ENCODE data around the gene LYZL1. TPM values are rescaled to one million over a fixed set of nuclear protein-coding genes. Genes with fewer than 3 reads are reported as not detected.
"Not testable (repeated sequence)": the region's sequence is repeated elsewhere in the genome, so short reads cannot be mapped to it uniquely, and the experiment has no call there.

Gene LYZL1
- total RNA-seq (2014; rRNA removed): not detected in 2 replicates
- polyA plus RNA-seq (2012): not detected

DNA sequence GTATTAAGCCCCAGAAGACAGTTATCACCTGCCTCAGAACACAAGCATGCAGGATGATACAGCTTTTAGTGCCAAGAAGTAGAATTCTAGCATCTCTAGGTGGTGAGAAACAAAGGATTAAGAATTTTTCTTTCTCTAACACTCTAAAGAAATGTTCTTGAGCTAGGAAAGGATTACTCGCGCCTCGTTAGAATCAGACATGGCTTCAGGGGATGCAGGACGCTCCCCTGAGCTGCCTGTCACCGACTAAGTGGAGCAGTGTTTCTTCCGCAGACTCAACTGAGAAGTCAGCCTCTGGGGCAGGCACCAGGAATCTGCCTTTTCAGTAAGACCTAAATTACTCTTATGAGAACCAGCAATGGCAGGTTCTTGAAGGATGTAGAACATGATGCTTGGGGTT, at the start of gene LYZL1:
TSS of gene LYZL1 (plus strand) at position 165 of the 400 bp plus-strand sequence. CDS start 2,798 bp downstream, outside the sequence.
- not testable (repeated sequence) for DNase-seq (ENCODE audit: low read depth)

DNA sequence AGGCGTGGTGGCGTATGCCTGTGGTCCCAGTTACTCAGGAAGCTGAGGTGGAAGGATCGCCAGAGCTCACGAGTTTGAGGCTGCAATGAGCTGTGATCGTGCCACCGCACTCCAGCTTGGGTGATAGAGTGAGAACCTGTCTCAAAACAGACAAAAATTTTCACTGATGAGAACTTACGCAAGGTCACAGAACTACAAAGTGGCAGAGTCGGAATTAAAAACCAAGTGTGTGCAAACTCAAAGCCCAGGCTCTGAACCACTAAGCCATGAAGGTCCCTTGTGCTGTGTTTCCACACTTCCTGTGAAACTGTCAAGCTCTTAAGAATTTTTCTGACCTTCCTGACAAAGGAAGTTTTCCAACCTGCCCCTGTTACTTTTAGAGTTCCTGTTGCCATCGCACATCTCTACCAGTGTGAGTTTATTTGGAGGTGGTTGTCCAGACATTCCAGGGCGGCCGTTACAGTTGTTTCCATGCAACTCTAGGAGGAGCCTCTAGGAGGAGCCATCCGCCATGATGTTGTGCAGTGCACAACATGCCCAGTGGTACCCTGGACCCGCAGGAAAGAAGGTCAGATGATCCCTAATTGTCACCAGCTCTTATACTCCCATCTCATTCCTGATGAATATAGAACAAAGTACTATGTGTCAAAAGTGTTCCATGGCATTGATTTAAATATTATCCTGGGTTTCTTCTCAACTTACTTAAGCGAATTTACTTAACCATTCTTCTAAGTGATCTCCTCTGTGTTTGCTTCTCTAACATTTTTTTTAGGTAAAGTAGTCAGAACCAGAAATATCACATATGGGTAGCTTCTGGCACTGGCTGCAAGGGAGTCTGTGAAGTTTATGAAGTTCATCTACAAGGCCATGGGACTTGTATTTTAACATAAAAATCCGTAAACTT, 49.0 kb upstream of the LYZL1 start:
- peak; percentile 11 for DNase-seq (ENCODE audit: low read depth)

DNA sequence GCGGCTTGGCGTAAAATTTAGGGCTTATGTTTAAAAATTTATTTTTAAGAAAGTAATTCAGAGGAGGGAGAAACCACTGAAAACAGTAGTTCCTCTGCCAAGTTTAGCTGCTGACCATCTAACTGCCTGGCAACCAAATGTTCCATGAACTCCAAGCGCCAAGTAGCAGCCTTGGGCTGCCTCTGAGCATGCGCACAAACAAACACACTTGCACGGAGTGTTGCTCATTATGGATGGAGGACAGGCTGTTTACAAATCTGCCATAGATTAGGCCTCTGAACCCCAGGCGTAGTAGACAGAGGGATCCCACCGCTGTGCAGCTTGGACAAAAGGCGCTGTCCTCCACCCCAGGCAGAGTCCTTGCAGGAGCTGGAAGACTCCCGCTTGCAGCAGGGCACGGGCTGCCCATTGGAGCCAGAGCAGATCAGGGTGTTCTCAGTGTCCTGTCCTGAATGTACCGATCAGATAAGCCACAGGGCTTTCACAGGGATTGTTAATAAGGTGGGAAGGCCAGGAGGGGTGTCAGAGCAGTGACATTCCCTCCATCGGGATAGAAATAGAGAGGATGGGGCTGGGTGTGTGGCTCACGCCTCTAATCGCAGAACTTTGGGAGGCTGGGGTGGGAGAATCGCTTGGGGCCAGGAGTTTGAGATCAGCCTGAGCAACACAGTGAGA, 47.7 kb upstream of the LYZL1 start:
- DNase-seq (ENCODE audit: low read depth): no peak

DNA sequence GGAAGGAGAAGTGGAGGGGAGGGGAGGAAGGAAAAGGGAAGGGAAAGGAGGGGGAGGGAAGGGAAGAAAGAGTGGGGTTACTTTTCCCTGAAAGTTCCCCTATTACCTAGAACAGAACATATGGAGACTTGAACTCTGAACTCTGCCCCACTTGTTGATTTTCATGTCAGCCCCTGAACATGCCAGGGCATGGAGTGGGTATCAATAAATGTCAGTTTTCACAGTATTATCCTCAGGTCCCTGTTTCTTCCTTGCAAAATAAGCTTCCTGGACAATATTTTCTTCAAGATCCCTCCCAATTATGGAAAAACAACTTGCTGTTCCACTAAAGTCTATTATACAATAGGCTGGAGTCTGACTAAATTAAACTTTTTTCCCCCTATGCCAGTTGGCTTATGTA, 46.9 kb upstream of the LYZL1 start:
- DNase-seq (ENCODE audit: low read depth): no peak

DNA sequence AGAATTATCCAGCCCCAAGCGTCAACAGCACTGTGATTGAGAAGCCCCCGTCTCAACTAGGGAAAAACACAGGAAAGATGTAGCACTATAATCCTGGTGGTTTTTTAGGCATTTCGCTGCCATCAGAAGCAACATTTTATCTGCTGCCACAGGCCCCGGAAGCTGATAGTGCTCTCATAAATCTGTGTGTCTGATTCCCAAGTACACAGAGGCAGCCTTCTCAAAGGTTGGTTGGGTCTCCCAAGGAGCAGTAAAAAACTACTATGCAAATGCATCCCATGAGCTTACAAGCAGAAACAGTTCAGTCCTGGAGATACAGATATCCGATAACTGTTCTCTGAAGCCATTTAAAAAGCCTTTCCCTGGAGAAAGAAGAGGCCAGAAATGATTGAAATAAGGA, 45.8 kb upstream of the LYZL1 start:
- DNase-seq (ENCODE audit: low read depth): no peak

DNA sequence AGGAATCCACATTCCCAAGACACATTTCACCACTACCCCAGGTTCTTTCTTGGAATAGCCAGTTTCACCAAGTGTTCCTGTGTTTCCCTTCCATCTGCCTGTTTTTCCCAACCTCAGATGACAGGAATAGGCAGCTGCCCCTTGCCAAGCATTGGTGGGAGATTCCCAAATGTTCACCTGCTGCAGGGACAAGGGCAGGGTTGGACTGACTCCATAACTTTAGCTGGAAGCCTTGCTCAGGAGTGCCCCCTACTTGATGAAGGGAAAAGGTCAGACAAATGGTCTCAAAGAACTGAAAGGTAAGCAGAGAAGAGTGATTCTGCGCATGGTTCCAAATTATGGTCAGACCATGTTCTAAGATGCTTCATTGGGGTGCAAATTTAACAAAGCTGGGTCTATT, 45.1 kb upstream of the LYZL1 start:
- peak; percentile 25 for DNase-seq (ENCODE audit: low read depth)

DNA sequence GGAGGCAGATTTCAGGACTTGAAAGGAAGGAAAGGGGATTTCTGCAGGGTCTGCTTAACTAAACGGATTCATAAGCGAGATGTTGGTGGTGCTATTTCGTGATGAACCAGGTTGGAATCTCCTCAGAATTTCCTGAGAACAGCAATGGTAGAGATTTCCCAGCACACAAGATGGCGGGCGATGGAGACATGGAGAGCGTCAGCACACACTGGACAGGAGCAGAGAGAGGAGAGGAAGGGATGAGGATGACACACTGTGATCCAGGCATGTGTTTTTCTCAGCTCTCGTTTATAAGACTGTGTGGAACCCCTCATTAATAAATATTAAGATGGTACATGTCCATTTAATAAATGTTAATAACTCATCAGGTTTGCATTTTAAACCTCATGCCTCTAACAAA, 43.9 kb upstream of the LYZL1 start:
- DNase-seq (ENCODE audit: low read depth): no peak

DNA sequence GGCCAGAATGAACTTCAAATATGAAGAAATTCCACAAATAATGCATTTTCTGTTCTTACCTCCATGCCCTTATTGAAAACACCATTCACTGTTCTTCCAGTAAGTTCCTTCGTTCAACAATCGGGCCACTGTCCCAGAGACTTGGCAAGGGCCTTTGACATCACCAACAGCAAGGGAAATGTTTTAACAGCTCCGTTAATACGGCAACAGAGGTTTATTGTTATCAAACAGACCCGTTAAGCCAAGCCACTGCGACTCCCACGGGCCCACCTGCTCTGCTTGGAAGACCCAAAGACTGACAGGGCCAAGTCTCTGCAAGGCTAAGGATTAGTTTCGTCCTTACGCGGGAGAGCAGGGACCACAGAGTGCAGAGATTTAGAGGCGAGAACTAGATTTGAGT, 43.4 kb upstream of the LYZL1 start:
- no peak for DNase-seq (ENCODE audit: low read depth)

DNA sequence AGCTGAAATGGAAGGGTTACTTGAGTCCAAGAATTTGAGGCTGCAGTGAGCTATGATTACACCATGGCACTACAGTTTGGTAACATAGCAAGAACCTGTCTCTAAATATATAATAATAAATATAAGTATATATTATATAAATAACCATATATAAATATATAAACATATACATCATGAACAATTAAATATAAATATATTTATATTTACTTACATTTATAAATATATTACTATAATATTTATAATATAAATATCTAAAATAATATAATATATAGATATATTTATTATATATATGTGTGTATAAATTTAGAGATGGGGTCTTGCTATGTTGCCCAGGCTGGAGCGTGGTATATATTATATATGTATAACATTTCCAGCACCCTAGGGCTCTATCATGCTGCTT, 42.4 kb upstream of the LYZL1 start:
- DNase-seq (ENCODE audit: low read depth): no peak

DNA sequence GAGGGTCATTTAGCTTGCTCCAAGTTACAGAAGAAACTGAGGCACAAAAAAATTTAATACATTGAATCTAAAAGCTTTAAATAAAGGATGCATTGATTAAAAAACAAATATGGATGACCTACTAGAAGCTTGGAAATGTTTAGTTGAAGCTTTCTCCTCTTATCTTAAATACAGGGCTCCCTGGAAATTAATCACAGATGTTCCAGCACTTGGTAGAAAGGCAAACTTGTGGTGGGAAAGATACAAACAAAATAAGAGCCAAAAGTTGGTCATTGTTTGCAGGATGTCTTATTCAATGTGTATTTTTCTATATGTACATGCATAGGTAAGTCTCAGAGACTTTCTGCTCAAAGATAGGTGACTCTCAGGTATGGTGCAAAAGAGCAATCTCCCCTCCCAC, 40.7 kb upstream of the LYZL1 start:
- DNase-seq (ENCODE audit: low read depth): no peak

DNA sequence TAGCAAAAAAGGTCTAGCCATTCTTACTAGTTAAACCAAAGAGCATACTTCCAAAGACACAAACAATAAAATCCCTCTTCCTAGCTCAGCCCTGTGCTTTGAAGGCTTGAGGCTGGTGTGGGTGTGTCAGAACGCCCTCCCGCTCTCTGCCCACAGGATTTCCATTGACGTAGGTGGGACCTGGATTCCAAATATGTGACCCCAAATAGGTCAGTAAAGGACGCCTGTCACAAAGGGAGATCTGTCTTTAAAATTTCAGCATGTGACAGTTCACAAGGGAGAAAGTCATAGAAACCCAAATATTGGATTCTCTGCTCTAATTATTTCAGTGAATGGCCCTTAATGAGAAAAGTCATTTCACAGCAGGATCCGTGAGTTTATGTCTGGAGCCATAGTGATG, 39.9 kb upstream of the LYZL1 start:
- DNase-seq (ENCODE audit: low read depth): no peak

DNA sequence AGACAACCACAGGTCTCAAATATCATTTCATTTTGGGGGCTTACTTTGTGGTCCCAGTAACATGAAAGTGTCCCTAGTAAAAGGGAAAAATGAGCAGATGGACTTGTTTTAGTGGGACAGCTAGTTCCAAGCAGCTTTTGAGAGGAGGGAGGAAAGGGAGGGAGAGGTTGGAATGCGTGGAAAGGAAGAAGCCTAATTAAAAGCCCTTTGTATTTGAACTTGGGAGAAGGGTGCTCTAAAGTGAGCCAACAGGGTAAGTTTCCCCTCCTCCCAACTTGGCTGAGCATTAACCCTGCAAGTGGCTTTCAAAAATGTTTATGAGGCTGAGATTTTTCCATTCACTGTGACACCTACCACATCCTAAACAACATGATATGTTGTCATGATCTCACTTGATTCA, 38.8 kb upstream of the LYZL1 start:
- DNase-seq (ENCODE audit: low read depth): no peak

DNA sequence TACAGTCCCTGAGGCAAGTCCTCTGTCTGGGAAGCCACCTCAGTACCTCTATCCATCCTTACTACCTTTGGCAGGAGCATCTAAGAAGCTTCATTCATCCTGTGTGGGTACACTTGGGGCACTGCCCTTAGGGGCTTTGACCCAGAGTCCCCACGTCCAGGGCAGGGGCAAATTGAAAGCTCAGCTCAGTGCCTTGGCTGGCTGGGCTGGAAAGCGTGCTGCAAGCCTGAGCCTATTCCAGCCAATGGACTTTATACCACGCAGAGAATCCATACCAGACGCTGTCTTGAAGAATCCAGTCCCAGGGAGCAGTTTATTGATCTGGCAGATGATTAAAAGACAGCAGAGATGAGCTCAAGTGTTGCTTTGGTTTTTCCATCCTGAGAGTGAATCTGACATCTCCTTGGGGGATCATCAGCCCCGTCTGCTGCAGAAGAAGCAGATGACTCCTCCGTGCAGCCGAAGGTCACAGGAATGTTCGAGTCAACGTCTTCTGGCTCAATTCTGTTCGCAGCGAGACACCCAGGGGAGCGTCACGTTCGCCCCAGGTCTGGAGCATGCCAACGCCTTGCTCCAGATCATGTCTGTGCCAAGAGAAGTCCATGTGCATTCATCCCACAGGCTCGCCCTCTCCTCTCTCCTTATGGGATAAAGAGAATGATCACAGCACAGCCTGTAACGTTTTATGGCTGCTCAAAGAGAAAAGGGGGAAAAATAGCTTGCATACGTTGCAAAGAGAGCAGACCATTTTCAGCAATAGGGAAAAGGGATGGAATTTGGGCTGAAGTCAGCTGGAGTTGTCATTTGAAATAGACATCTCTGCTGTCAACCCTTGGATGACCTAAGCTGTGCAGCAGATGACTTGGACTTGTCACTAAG, 35.8 kb upstream of the LYZL1 start:
- DNase-seq (ENCODE audit: low read depth): no peak

DNA sequence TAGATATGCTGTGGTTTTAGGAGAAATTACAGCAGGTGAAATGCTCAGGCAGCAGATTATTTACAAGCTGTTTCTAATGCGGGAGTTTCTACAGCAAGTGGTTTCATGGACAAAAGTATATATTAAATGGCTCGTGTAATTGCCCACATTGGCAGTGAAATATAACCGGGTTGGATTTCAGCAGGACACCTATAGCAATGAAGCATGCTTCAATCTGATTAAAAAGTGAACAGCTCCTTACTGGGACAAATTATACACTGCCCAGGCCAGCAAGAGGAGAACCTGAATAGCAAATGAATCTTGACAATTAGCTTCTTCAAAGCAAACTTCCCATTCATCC, 35.2 kb upstream of the LYZL1 start:
- DNase-seq (ENCODE audit: low read depth): peak; percentile 11

DNA sequence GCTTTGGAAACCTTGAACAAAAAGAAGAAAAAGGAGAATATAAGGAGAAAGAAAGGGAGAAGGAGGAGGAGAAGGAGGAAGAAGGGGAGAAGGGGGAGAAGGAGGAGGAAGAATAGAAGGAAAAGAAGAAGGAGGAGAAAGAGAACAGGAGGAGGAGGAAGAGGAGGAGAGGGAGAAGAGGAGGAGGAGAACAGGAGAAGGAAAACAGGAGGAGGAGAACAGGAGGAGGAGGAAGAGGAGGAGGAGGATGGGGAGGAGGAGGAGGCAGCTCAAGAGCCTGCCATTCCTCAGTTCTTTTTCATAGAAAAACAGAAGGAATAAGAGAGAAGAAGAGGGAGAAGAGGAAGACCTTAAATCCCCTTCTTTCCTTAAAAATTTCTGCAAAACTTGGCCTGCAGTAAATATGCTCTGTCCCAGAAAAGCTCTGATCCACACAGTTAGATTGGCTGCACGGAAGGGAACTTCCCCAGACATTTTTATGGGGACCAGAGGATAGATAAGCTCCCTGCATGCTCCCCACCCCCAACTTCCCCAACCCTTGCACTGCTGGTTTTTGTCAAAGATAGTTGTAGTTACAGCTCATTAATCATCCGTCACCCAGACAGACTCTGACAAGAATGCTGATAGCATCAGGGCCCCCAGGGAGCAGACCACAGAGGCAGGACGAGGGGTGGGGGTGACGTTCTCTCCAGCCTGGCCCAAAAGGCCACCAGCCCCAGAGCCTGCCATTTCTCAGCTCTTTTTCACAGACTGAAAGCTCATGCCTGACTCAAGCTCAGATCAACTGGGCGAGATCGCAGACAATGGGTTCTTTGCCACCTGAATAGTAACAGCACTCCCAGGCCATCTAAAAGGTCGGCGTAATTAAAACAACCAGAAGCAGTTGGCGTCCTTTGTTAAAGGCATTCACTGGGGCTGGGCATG, 34.5 kb upstream of the LYZL1 start:
- DNase-seq (ENCODE audit: low read depth): no peak

DNA sequence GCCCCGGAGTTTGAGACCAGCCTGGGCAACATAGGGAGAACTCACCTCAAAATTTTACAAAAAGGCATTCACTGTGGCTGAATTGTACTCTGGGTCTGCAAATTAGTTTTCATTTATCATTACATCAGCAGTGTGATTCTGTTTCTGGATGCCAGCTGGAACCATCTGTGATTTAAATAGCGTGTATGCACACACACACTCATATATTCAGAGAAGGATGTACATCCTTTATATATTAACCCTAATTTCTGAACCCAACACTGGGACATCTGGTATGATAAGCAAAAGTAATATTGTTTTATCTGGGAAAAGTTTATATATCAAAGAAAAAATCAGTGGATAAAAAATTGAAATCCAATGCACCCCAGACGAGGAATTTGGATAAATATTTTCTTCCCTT, 33.8 kb upstream of the LYZL1 start:
- DNase-seq (ENCODE audit: low read depth): no peak

DNA sequence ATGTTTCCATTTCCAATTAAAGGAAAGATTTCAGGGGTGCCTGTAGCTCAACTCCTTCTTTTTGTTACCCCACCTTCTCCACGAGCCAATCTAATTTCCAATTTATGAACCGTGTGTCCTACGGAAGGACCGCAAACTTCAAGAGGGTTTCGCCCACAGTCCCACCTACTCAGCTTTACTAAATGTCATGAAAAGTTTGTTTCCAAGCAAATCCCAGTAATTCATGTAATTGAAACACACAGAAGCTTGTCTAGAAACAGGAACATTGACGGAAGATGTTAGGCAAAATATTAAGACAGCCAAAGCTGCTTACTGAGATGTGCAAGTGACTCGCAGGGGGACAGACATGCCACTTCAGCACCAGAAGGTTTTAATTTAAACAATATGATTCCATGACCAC, 32.9 kb upstream of the LYZL1 start:
- DNase-seq (ENCODE audit: low read depth): no peak

DNA sequence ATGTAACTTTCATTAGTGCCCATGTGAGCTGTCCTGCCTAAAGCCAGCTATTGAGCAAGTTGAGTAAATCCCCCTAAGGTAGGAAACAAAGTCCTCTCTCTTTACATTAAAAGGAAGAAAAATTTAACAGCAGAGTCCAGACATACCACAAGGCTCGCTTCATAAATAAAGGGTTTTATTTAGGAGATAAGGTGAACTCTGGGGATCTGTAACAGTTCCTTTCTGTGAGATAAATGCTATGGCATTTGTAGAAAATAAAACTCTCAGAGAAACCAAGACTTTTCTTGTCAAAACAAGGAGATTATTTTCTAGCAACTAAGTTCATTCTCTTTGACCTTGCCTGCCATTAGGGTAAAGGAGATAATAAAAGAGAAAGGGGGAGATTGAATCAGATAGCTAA, 32.3 kb upstream of the LYZL1 start:
- DNase-seq (ENCODE audit: low read depth): no peak

DNA sequence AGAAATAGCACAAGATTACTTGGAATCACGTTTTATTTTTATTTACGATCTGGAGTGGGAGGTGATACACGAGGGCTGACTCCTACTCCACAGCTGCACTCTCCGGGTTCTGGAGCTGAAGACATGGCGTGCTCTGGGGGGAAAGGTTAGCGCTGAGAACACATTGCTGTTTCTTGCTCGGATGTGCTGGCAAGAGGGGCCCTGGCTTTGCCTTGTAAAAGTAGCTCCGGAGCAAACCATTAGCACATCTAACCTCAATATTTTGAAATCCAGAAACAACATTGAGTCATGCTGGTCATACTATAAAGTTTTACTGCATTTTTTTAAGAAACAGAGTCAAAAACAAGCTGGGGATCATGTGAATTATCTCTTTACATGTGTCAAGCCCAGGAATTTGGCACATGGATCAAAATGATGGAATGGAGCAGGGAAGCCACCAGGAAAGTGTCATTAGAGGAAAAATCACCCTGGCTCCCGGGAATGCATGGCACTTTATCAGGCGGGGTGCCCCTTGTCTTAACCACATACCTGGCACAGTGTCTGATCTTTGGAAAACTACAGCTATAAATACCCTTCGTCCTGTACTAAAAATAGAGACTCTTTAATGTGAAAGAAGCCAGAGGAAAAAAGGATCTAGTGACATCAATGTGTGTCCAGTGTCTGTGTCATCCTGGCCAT, 31.6 kb upstream of the LYZL1 start:
- peak; percentile 87 for DNase-seq (ENCODE audit: low read depth)

DNA sequence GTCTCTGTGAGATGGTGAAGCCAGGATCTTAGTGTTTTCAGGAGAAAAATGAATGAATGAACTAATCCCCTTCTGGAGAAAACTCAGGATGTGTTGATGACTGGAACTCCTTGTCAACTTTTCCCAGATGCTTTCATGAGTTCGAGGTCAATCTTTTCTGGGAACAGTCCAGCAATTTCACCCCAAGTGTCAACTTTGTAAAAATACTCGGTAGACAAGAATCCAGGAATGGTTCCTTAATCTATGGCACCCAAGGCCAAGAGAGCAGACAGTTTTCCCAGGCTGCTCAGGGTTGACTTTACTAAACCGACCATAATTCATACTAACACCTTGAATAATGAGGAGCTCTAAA, 31.1 kb upstream of the LYZL1 start:
- no peak for DNase-seq (ENCODE audit: low read depth)

DNA sequence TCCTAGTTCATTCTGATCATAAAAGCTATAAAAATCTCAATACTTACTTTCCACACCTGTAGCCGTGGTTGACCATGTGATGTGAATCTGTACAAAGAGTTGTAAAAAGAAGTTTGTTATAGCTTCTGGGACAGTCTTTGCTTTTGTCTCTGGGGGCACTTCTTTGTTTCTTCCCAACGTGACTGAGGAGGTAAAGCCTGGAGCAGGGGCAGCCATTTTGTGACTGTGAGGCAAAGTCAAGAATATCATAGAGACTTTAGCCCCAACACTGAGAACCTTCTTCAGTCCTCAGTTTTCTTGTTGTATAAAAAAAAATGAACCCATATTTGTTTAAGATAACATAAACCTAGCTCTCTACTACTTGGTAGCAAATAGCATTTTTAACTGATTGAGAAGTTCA, 29.4 kb upstream of the LYZL1 start:
- no peak for DNase-seq (ENCODE audit: low read depth)

Measured in LHCN-M2 (cell line).